Kidney glomerular epithelial cell (primary cell): ENCODE measurements around the gene ANXA1.
A peak's percentile ranks its signal among the peaks of the same experiment; 100 is the strongest.

ENCODE experiments used
- DNase-seq: peaks from one replicate; lab custom pipeline; 2025; lab: John Stamatoyannopoulos, UW

Gene ANXA1

GRCh38 chr9:73168298-73168934, 16.8 kb downstream of the ANXA1 start:
- DNase-seq, result no peak

DNA sequence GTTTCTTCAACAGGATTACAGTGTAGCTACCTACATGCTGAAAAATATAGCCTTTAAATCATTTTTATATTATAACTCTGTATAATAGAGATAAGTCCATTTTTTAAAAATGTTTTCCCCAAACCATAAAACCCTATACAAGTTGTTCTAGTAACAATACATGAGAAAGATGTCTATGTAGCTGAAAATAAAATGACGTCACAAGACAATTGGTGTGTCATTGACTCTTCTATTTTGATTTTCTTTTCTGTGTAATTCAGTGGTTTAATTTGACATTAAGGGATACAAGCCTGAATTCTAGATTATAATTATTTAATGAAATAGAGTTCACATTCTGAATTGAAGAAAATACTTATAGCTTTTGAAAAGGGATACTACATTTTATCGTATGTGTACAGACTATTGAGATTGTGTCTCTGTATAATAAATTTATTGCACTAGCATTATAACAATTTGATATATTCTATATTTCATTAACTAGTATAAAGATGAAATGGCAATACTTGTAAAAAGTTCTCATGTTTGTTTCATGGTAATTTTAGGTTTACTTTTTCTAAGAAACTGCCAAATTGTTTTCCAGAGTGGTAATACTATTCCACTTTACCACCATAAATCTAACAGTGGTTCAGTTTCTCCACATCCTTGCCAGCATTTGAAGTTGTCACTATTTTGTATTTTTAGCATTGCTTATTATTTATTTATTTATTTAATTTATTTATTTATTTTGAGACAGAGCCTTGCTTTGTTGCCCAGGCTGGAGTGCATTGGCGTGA, 18.7 kb downstream of the ANXA1 start:
- no peak for DNase-seq

DNA sequence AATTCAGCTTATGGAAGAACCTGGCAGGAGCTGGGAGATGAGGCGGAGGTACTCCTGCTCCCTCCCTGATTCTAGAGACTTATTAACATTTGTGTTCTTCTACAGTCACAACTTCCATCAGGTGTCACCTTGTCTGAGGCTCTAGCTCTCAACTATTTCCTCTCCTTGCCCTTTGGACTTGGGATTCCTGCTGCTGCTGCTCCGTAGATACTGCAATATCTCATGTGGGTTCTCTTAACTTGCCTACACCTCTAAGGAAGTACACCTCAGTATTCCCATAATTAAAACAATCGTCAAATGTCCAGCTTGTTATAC, 21.2 kb downstream of the ANXA1 start:
- DNase-seq, result no peak

DNA sequence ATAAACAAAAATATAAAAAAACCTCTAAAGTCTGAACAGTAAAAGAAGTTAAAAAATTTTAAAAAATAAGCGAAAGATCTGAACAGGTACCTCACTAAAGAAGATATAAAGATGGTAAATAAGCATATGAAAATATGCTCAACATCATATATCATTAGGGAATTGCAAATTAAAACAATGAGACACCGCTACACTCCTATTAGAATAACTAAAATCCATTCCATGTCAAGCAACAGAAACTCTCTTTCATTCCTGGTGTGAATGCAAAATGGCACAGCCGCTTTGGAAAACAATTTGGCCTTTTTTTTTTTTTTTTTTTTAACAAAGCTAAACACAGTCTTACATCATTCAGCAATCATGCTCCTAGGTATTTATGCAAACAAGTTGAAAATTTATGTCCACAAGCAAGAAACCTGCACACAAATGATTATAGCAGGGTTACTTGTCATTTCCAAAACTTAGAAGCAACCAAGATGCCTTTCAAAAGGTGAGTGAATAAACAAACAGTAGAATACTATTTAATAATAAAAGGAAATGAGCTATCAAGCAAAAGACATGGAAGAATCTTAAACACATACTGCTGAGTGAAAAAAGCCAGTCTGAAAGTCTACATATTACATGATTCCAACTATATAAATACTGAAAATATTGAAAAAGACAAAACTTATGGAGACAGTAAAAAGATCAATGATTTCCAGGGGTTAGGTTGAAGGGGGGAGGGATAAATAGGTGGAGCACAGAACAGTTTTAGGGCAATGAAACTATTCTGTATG, 22.1 kb downstream of the ANXA1 start:
- DNase-seq, result no peak

DNA sequence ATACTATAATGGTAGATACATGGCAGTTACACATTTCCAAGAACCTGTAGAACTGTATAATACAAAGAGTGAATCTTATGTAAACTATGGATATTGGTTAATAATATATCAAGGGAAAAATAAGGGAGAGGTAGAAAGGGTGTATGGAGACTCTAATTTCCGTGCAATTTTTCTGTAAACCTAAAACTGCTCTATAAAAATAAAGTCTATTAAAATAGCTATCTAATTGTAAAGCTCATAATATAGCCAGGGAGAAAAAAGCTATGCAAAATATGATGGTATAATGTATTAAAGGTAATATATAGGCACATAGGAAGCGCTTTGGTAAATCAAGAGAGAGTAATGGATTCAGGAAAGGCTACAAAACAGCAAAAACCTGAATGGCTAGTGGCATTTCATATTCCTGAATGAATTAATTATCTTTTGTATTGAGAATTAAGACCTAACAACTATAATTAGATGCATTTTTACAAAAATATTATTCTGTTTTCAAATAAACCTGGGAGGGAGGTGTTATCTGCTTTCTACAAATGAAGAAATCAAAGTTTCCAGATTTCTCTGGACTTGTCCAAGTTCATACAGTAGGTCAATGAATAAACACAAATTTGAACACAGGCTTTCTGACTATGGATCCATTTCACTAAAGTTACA, 22.8 kb downstream of the ANXA1 start:
- DNase-seq, result no peak

- no peak for DNase-seq
Observed at GRCh38 chr9:73176450-73176875, 24.8 kb downstream of the ANXA1 start.

DNA sequence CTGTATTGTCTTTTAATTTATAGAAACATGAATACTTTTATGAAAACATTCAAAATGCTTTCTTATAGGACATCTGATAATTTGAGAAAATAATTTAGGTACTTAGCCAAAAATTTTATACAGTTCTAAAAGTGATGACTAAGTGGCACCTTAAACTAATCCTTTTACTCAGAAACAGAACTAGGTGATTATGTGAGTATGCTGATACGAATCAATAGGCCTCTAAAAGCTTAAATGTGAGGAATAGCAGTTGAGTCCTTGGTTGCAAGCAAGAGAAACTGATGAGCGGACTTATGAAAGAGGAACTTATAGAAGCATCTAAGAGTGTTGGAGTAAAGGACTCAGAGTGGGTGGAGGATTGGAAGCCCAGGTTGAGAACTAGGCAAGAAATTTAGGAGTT, 26.4 kb downstream of the ANXA1 start:
- DNase-seq, result no peak

DNA sequence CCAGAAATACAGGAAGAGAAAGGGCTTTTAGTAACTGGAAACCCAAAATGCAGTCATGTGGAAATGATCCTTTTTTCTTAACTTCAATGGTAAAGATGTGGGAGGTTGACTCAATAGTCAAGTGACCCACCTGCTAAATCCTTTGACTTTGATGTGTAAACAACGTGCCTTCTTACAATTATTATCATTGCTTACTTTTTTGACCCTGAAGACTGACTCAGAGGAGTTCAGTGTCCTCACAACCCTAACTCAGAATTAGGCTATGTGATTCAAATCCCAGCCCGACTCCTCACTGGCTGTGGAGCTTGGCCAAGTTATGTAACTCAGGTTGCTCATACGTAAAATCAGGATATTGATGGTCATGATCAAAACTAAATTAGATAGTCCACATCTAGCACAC, 27.9 kb downstream of the ANXA1 start:
- peak; percentile 47 for DNase-seq

- no peak for DNase-seq
Observed at GRCh38 chr9:73180403-73180802, 28.7 kb downstream of the ANXA1 start.

DNA sequence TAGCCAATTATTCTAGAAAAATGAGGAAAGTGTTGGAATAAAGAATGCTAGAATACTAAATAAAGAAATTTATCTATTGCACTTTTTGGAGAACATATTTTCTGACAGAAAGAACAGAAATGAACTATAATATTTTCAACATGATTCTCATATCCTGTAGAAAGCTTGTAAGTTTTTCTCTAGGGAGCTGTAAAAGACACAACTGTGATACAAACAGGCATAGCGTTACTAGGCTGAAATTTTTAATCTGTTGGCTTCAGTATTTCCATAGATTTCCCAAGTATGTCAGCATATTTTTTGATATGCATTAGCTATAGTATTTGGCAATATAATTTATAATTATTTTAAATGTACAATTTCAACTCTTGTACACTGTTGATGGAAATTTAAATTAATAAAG, 31.3 kb downstream of the ANXA1 start:
- no peak for DNase-seq

DNA sequence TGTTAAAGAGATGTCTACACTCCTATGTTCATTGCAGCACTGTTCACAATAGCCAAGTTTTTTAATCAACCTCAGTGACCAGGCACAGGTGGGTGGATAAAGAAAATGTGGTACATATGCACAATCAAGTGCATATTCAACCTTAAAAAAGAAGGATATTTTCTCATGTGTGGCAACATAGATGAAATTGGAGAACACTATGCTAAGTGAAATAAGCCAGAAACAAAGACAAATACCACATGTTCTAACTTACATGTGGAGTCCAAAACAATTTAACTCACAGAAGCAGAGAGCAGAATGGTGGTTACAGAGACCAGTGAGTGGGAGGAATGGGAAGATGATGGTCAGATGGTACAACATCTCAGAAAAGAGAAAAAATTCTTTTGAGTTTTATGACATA, 31.8 kb downstream of the ANXA1 start:
- no peak for DNase-seq

DNA sequence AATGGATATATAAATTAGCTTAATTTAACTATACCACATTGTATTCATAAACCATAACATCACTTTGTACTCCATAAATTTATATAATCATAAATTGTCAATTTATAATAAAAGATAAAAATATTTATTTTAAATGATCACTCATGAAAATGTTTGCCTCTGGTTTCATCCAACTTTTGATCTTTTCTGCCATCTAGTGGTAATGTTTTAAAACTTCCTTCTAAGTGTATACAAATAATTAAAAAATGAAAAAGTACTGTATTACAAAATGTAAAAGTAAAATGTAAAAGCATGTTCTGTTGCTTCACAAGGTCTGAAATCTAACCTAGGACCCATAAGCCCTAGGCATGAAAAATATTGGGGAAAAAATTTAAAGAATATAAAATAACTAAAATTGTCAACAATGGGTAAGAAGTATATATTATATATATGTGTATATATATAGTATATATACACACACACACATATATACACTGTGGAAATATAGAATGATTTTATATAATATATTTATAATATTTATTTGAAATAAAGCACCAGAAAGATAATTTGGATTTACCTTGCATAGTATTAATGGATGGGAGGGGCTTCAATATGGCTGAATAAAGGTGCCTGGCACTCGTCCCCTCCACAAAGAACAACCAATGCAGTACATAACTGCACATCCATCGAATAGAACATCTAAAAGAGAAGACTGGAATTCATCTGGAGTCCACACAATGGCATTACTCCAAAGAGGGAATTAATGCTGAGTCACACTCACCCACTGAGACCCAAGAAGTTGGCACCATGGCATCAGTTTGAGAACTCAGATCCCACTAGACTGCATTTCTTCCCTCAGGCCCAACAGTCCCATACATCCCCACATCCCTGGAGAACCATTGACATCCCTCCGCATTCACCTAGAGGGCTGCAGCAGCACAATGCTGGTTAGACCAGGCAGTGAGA, 32.5 kb downstream of the ANXA1 start:
- DNase-seq, result peak; percentile 66

GRCh38 chr9:73191109-73191508, 39.4 kb downstream of the ANXA1 start:
- peak; percentile 21 for DNase-seq

- DNase-seq, result no peak
Observed at GRCh38 chr9:73194284-73194683, 42.6 kb downstream of the ANXA1 start.

- no peak for DNase-seq
Observed at GRCh38 chr9:73199448-73199847, 47.8 kb downstream of the ANXA1 start.

GRCh38 chr9:73199886-73200285, 48.2 kb downstream of the ANXA1 start:
- DNase-seq, result no peak

- peak; percentile 27 for DNase-seq
Observed at GRCh38 chr9:73200694-73201452, 49.2 kb downstream of the ANXA1 start.

DNA sequence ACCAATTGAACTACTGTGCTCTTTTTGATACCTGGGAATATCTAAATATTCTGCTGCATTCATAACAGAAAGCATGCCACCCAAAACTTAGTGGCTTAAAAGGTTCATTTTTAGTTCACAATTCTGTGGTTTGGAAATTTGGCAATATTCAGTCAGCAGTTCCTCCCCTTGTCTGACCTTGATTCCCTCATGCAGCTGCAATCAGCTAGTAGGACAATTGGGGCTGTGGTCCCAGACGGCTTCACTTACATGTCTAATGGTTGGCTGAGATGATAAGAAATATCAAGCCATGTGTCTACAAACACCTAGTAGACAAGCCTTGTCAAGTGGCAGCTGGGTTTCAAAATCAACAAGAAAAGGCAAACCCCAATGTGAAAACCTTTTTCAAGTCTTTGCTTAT, 51.3 kb downstream of the ANXA1 start:
- DNase-seq, result no peak

GRCh38 chr9:73204936-73205335, 53.3 kb downstream of the ANXA1 start:
- DNase-seq, result no peak

DNA sequence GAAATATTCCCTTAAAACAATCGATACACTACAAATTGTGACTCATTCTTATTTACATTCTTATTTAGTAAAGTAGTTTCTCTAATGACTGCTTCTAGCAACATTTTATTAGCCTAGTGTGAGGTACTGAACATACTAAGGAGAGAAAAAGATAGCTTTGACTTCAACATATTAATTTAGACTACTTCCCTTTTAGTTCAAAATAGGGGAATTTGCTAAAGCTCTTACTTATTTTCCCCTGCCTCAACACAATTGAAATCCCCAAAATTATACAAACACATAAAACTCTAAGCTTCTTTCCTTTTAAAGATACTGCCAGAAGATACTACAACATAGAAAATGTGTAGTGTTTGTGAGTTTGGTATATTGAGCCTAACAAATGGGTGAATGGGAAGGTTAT, 55.2 kb downstream of the ANXA1 start:
- no peak for DNase-seq
